ENCODE results near the gene APOD. TPM values are rescaled to one million over a fixed set of nuclear protein-coding genes. Genes with fewer than 3 reads are reported as not detected.
"Not testable (repeated sequence)": the region's sequence is repeated elsewhere in the genome, so short reads cannot be mapped to it uniquely, and the experiment has no call there.

Gene APOD
- total RNA-seq, 1 donor = 1.4 TPM

DNA sequence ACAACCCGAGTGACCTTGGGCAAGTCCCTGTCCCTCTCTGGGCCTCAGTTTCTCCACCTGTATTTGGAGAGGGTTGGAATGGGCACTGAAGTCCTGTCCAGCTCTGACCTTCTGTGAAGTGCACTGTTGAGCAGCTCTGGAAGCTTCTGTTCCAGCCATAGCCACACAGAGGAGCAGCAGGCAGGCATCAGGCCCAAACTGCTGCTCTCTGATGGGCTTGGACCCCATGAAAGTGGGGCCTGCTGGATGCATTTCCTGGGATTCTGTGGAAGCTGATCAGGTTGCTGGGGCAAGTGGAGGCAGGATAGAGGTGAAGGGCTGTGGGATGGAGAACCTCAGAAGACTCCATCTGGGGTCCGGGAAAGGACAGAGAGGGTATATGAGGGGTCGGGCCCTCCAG lies 36.7 kb upstream of the APOD start:
- not testable (repeated sequence) for H3K4me2 ChIP-seq (ENCODE audit: insufficient read depth, low read length); H4K20me1 ChIP-seq (ENCODE audit: insufficient read depth, low read length); H3K27ac ChIP-seq (ENCODE audit: low read depth, low read length); H3K4me3 ChIP-seq (ENCODE audit: insufficient read depth, low read length); H3K79me2 ChIP-seq (ENCODE audit: insufficient read depth, low read length); H2AFZ ChIP-seq (ENCODE audit: low read length); H3K36me3 ChIP-seq (ENCODE audit: insufficient read depth, low read length); H3K27me3 ChIP-seq (ENCODE audit: insufficient read depth, low read length); H3K4me1 ChIP-seq (ENCODE audit: insufficient read depth, low read length); H3K9me3 ChIP-seq (ENCODE audit: low read depth, low read length)
- DNase-seq (ENCODE audit: insufficient read length, low spot score, missing footprints) = peak; percentile 30

DNA sequence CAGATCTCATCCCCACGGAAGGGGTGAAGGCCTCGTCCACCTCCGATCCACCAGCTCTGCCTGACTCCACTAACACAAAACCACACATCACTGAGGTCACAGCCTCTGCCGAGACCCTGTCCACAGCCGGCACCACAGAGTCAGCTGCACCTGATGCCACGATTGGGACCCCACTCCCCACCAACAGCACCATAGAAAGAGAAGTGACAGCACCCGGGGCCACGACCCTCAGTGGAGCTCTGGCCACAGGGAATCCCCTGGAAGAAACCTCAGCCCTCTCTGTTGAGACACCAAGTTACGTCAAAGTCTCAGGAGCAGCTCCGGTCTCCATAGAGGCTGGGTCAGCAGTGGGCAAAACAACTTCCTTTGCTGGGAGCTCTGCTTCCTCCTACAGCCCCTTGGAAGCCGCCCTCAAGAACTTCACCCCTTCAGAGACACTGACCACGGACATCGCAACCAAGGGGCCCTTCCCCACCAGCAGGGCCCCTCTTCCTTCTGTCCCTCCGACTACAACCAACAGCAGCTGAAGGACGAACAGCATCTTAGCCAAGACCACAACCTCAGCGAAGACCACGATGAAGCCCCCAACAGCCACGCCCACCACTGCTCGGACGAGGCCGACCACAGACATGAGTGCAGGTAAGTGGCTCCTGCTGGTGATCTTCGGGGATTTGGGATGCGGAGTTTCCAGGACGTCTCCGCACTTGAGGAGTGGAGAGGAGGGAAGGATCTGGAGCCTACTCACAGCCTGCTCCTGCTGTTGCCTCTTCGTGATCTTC lies 36.0 kb upstream of the APOD start:
- not testable (repeated sequence) for H4K20me1 ChIP-seq (ENCODE audit: insufficient read depth, low read length); H2AFZ ChIP-seq (ENCODE audit: low read length); H3K9me3 ChIP-seq (ENCODE audit: low read depth, low read length); H3K27me3 ChIP-seq (ENCODE audit: insufficient read depth, low read length); H3K27ac ChIP-seq (ENCODE audit: low read depth, low read length); H3K36me3 ChIP-seq (ENCODE audit: insufficient read depth, low read length); H3K79me2 ChIP-seq (ENCODE audit: insufficient read depth, low read length); H3K4me1 ChIP-seq (ENCODE audit: insufficient read depth, low read length); H3K4me3 ChIP-seq (ENCODE audit: insufficient read depth, low read length); H3K4me2 ChIP-seq (ENCODE audit: insufficient read depth, low read length)
- peak; percentile 41 for DNase-seq (ENCODE audit: insufficient read length, low spot score, missing footprints)

DNA sequence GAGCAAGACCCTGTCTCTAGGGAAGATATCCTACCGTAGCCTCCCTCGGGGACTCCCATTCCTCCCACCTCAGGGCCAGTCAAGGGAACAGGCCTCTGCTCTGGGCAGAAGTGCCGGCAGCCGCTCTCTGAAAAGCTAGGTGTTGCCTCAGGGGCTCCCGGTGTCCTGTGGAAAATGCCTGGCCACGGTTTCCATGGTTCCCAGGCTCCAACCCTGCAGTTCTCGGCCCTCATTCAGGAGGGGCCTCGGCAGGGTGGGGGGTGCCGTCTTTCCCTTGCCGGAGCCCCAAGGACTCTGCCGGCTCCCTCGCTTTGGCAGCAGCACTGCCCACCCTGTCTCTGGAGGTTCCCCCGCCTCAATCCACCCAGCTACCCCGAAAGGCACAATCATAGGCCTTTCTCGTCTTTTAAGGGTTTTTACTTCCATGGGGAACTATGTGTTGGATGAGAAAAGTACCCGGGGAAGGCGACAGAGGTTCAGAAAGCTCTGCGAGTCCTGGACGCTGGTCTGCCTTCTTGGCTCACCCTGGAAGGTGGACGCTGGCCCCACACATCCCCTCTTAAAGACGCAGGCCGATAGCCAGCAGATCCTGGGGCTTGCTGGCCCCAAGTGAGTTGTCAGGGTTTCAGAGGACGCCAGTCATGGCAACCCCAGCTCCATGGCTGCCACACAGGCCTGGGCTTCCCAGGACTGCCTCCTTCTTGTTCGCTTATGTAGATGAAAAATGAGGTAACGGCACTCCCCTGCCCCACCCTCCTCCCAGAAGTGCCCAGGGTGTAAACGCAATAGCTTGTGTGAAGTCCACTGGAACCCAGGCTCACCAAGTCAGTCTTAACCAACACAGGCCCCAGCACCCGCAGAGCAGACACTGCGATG lies 34.3 kb upstream of the APOD start:
- not testable (repeated sequence) for H3K27ac ChIP-seq (ENCODE audit: low read depth, low read length); H3K79me2 ChIP-seq (ENCODE audit: insufficient read depth, low read length); H3K4me2 ChIP-seq (ENCODE audit: insufficient read depth, low read length); H3K27me3 ChIP-seq (ENCODE audit: insufficient read depth, low read length); H4K20me1 ChIP-seq (ENCODE audit: insufficient read depth, low read length); H3K4me1 ChIP-seq (ENCODE audit: insufficient read depth, low read length); H3K4me3 ChIP-seq (ENCODE audit: insufficient read depth, low read length); H2AFZ ChIP-seq (ENCODE audit: low read length); H3K9me3 ChIP-seq (ENCODE audit: low read depth, low read length); H3K36me3 ChIP-seq (ENCODE audit: insufficient read depth, low read length)
- peak; percentile 54 for DNase-seq (ENCODE audit: insufficient read length, low spot score, missing footprints)

DNA sequence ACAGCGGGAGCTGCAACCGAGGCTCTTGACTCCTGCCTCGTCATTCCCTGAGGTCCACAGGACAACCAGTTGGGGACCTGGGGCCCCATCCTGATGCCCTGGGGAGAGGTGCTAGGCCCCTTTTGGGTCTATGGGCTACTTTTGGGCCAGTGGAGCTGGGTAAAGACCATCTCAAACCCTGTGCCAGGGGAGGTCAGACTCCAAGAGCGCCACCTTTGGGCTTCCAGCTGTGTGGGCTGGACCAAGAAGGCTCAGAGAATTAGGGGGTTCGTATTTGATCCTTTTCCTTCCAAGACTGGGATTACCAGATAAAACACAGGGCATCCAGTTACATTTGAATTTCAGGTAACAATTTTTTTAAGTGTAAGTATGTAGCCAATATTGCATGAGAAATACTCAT lies 33.4 kb upstream of the APOD start:
- H3K4me1 ChIP-seq (ENCODE audit: insufficient read depth, low read length); H2AFZ ChIP-seq (ENCODE audit: low read length); H3K79me2 ChIP-seq (ENCODE audit: insufficient read depth, low read length): not testable (repeated sequence)

GRCh38 chr3:195616681-195617080 lies 32.9 kb upstream of the APOD start:
- no peaks in the 10 kb centered on the region for H3K79me2 ChIP-seq (ENCODE audit: insufficient read depth, low read length)
- H4K20me1 ChIP-seq (ENCODE audit: insufficient read depth, low read length) = no peaks in the 10 kb centered on the region
- no peak overlapping the region for H3K4me2 ChIP-seq (ENCODE audit: insufficient read depth, low read length)
- peak; percentile 51 for DNase-seq (ENCODE audit: insufficient read length, low spot score, missing footprints)
- H3K9me3 ChIP-seq (ENCODE audit: low read depth, low read length) = no peaks in the 10 kb centered on the region
- no peak overlapping the region for H2AFZ ChIP-seq (ENCODE audit: low read length)
- TF ChIP-seq, protein P1, sequence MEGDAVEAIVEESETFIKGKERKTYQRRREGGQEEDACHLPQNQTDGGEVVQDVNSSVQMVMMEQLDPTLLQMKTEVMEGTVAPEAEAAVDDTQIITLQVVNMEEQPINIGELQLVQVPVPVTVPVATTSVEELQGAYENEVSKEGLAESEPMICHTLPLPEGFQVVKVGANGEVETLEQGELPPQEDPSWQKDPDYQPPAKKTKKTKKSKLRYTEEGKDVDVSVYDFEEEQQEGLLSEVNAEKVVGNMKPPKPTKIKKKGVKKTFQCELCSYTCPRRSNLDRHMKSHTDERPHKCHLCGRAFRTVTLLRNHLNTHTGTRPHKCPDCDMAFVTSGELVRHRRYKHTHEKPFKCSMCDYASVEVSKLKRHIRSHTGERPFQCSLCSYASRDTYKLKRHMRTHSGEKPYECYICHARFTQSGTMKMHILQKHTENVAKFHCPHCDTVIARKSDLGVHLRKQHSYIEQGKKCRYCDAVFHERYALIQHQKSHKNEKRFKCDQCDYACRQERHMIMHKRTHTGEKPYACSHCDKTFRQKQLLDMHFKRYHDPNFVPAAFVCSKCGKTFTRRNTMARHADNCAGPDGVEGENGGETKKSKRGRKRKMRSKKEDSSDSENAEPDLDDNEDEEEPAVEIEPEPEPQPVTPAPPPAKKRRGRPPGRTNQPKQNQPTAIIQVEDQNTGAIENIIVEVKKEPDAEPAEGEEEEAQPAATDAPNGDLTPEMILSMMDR (IDR thresholded peaks at IDR 0.05; ENCODE audit: extremely low read depth, low read depth, low read length) = no peak
- H3K4me3 ChIP-seq (ENCODE audit: insufficient read depth, low read length) = no peak overlapping the region
- no peaks in the 10 kb centered on the region for H3K4me1 ChIP-seq (ENCODE audit: insufficient read depth, low read length)
- peaks cover 3% of the 10 kb centered on the region for H3K27me3 ChIP-seq (ENCODE audit: insufficient read depth, low read length)
- H3K36me3 ChIP-seq (ENCODE audit: insufficient read depth, low read length) = no peaks in the 10 kb centered on the region
- H3K27ac ChIP-seq (ENCODE audit: low read depth, low read length) = no peak overlapping the region

More for the DNA sequence above, 33.4 kb upstream of the APOD start:
- H4K20me1 ChIP-seq (ENCODE audit: insufficient read depth, low read length); H3K36me3 ChIP-seq (ENCODE audit: insufficient read depth, low read length); H3K4me3 ChIP-seq (ENCODE audit: insufficient read depth, low read length); H3K27me3 ChIP-seq (ENCODE audit: insufficient read depth, low read length); H3K9me3 ChIP-seq (ENCODE audit: low read depth, low read length); DNase-seq (ENCODE audit: insufficient read length, low spot score, missing footprints); H3K4me2 ChIP-seq (ENCODE audit: insufficient read depth, low read length); H3K27ac ChIP-seq (ENCODE audit: low read depth, low read length): not testable (repeated sequence)

DNA sequence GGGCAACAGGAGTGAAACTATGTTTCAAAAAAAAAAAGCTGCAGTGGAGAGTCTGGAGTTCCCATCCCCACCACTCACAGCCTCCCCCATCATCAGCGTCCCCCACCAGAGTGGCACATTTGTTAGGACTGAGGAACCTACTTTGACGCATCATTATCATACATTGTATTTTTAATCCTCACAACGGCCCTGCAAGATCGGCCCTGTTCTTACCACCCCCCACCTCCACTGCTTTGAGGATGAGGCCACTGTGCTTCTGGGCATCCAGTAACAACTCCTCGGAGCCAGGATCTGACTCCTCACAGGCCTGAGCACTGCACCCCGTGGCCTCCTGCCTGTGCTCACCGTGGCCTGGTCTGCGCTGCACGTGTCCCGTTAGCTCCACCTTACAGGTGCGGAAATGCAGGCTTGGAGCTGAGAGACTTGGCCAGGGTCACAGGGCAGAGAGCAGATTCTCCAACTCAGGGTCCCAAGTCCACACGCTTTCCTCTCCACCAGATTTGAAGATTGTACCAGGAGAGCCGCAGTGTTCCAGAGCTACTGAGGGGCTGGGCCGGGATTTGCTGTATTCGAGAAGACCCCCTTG lies 32.3 kb upstream of the APOD start:
- not testable (repeated sequence) for H3K9me3 ChIP-seq (ENCODE audit: low read depth, low read length); H4K20me1 ChIP-seq (ENCODE audit: insufficient read depth, low read length); DNase-seq (ENCODE audit: insufficient read length, low spot score, missing footprints); H3K36me3 ChIP-seq (ENCODE audit: insufficient read depth, low read length); H2AFZ ChIP-seq (ENCODE audit: low read length); H3K4me1 ChIP-seq (ENCODE audit: insufficient read depth, low read length); H3K4me3 ChIP-seq (ENCODE audit: insufficient read depth, low read length); H3K27me3 ChIP-seq (ENCODE audit: insufficient read depth, low read length); H3K79me2 ChIP-seq (ENCODE audit: insufficient read depth, low read length); H3K27ac ChIP-seq (ENCODE audit: low read depth, low read length); H3K4me2 ChIP-seq (ENCODE audit: insufficient read depth, low read length)

DNA sequence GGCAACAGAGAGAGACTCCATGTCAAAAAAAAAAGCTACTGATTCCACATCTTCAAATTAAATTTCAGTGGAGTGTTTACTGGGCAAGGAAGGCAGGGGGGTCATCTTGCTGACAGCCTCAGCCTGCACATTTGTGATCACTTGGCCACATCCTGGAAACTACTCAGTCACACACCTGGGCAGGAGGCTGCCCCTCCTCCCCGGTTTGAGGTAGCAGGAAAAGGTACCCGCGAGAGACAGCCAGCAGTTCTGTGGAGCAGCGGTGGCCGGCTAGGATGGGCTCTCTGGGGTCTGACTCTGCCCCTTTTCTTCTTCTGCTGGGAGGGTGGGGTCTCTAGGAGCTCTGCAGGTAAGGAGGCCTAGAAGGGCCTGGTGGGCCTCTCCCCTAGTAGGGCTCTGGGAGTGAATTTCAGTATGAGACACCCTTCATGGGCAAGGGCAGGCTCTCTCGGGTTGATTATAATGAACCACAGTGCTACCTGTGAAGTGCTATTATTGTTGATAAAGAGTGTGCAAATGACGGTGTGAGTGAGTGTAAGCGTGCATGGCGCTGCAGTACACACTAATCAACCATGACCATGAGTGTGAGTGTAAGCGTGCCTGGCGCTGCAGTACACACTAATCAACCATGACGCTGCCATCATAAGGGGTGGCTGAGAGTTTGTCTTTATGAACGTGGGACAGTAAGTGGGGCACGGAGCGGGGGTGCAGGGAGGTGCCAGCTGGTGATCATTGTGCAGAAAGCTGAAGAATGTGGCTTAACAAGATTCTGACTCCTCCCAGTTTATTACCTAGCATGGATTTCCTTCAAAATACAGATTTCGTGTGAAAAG lies 31.1 kb upstream of the APOD start:
- H3K4me3 ChIP-seq (ENCODE audit: insufficient read depth, low read length); H4K20me1 ChIP-seq (ENCODE audit: insufficient read depth, low read length); H3K9me3 ChIP-seq (ENCODE audit: low read depth, low read length): not testable (repeated sequence)

More for the DNA sequence above, 31.1 kb upstream of the APOD start:
- H3K36me3 ChIP-seq (ENCODE audit: insufficient read depth, low read length); H3K27ac ChIP-seq (ENCODE audit: low read depth, low read length); DNase-seq (ENCODE audit: insufficient read length, low spot score, missing footprints); H2AFZ ChIP-seq (ENCODE audit: low read length); H3K27me3 ChIP-seq (ENCODE audit: insufficient read depth, low read length); H3K4me1 ChIP-seq (ENCODE audit: insufficient read depth, low read length); H3K4me2 ChIP-seq (ENCODE audit: insufficient read depth, low read length); H3K79me2 ChIP-seq (ENCODE audit: insufficient read depth, low read length): not testable (repeated sequence)
